Neural cell (in vitro differentiated cells): ENCODE measurements around the gene F13A1. TPM values are rescaled to one million over a fixed set of nuclear protein-coding genes. Genes with fewer than 3 reads are reported as not detected.

Experiments
- H2AFZ ChIP-seq: fragments of 200-600, 300-800 bp; sonication (generic), shearing (Covaris generic); 2 replicates; pipeline ENCODE4 v1.6.0; 2014; ENCODE audit warnings: low read depth, mild to moderate bottlenecking, antibody characterized with exemption, low read length, moderate library complexity
- H3F3A ChIP-seq: fragments of 200-600 bp; shearing (Covaris generic); 2 replicates; pipeline ENCODE4 v1.6.1; 2016; ENCODE audit warnings: mild to moderate bottlenecking, moderate library complexity, mixed read lengths, antibody characterized with exemption, low read length; ENCODE audit not compliant: insufficient read depth, poor library complexity, severe bottlenecking
- H3K27ac ChIP-seq: fragments of 200-600, 300-800 bp; sonication (generic), shearing (Covaris generic); 2 replicates; pipeline ENCODE4 v1.5.1; 2014; ENCODE audit warnings: mild to moderate bottlenecking, low read length, moderate library complexity
- H3K27me3 ChIP-seq: fragments of 300-800, 200-600 bp; sonication (generic), shearing (Covaris generic); 2 replicates; pipeline ENCODE4 v1.6.0; 2014; ENCODE audit warnings: mild to moderate bottlenecking, low read depth, low read length, moderate library complexity; ENCODE audit not compliant: insufficient read depth
- H3K36me3 ChIP-seq: fragments of 300-800, 200-600 bp; sonication (generic), shearing (Covaris generic); 2 replicates; pipeline ENCODE4 v1.5.1; 2014; ENCODE audit warnings: mild to moderate bottlenecking, antibody characterized with exemption, low read length, moderate library complexity; ENCODE audit not compliant: insufficient read depth
- H3K4me2 ChIP-seq: fragments of 300-800, 200-600 bp; sonication (generic), shearing (Covaris generic); 2 replicates; pipeline ENCODE4 v1.6.0; 2014; ENCODE audit warnings: mild to moderate bottlenecking, low read length
- H3K4me3 ChIP-seq: fragments of 300-800, 200-600 bp; sonication (generic), shearing (Covaris generic); 2 replicates; pipeline ENCODE4 v1.5.1; 2014; ENCODE audit warnings: mild to moderate bottlenecking, low read length, moderate library complexity
- H3K79me2 ChIP-seq: fragments of 200-600 bp; shearing (Covaris generic); replicated peaks from 2 replicates; pipeline ENCODE4 v1.6.0; 2014; ENCODE audit warnings: mild to moderate bottlenecking, low read length, moderate library complexity; ENCODE audit not compliant: insufficient read depth
- H3K9ac ChIP-seq: fragments of 300-800, 200-600 bp; sonication (generic), shearing (Covaris generic); 2 replicates; pipeline ENCODE4 v1.6.1; 2016; ENCODE audit warnings: mild to moderate bottlenecking, low read length, mixed read lengths
- H3K9me2 ChIP-seq: fragments of 200-600 bp; shearing (Covaris generic); 2 replicates; pipeline ENCODE4 v1.6.1; 2016; ENCODE audit warnings: mild to moderate bottlenecking, low read length, mixed read lengths; ENCODE audit not compliant: insufficient read depth
- H3K9me3 ChIP-seq: fragments of 200-600, 300-800 bp; sonication (generic), shearing (Covaris generic); 2 replicates; pipeline ENCODE4 v1.6.1; 2016; ENCODE audit warnings: mild to moderate bottlenecking, mixed run types, low read length, moderate library complexity, mixed read lengths
- H4K20me1 ChIP-seq: fragments of 200-600 bp; shearing (Covaris generic); 2 replicates; pipeline ENCODE4 v1.6.1; 2016; ENCODE audit warnings: mild to moderate bottlenecking, mixed run types; ENCODE audit not compliant: insufficient read depth
- EP300 ChIP-seq: fragments of 450-650 bp; conservative IDR thresholded peaks from 2 replicates; pipeline ENCODE4 v1.6.1; 2014; ENCODE audit warnings: antibody characterized with exemption, mild to moderate bottlenecking, moderate library complexity; ENCODE audit not compliant: poor library complexity, severe bottlenecking
- EZH2 ChIP-seq: fragments of 200-600, 300-800 bp; shearing (Covaris generic), sonication (generic); IDR thresholded peaks from 2 replicates; pipeline ENCODE4 v1.6.1; 2014; ENCODE audit warnings: antibody characterized with exemption, low read length, borderline replicate concordance, mild to moderate bottlenecking; ENCODE audit not compliant: insufficient read depth, poor library complexity, severe bottlenecking
- MXI1 ChIP-seq: fragments of 450-650 bp; conservative IDR thresholded peaks from 2 replicates; pipeline ENCODE4 v1.6.1; 2014; ENCODE audit warnings: antibody characterized with exemption, mild to moderate bottlenecking; ENCODE audit not compliant: poor library complexity, severe bottlenecking
- POLR2AphosphoS5 ChIP-seq: IDR thresholded peaks from 2 replicates; pipeline ENCODE4 v1.6.1; 2012
- RAD21 ChIP-seq: fragments of 450-650 bp; conservative IDR thresholded peaks from 2 replicates; pipeline ENCODE4 v1.6.1; 2014; ENCODE audit warnings: antibody characterized with exemption, mild to moderate bottlenecking, moderate library complexity
- SMC3 ChIP-seq: fragments of 450-650 bp; conservative IDR thresholded peaks from 2 replicates; pipeline ENCODE4 v1.6.1; 2014; ENCODE audit warnings: antibody characterized with exemption, mild to moderate bottlenecking, moderate library complexity; ENCODE audit not compliant: poor library complexity
- TAF1 ChIP-seq: IDR thresholded peaks from 2 replicates; pipeline ENCODE4 v1.6.1; 2012; ENCODE audit warnings: low read depth
- polyA plus RNA-seq: library from polyadenylated mRNA; depleted of rRNA; stranded (reverse); fragments of >200 nt; gene quantifications from 2 replicates; pipeline ENCODE4 v1.2.3, GENCODE V29; 2014
- TF ChIP-seq, protein P1 (sequence below): fragments of 450-650 bp; IDR thresholded peaks from 2 replicates; pipeline ENCODE4 v1.5.1; 2014; ENCODE audit warnings: antibody characterized with exemption, mild to moderate bottlenecking, moderate library complexity; ENCODE audit not compliant: poor library complexity, severe bottlenecking
- TF ChIP-seq, protein P2 (sequence below): IDR thresholded peaks from 2 replicates; pipeline ENCODE4 v1.6.1; 2012; ENCODE audit warnings: borderline replicate concordance

Gene F13A1
- polyA plus RNA-seq, 1 donor from 2014 or later: not detected

- no peaks in the 10 kb centered on the region for H3K9me3 ChIP-seq
- H3K27me3 ChIP-seq: no peaks in the 10 kb centered on the region
- H3K9me2 ChIP-seq: no peaks in the 10 kb centered on the region
- no peak overlapping the region for H3K9ac ChIP-seq
- H4K20me1 ChIP-seq: no peaks in the 10 kb centered on the region
- no peak overlapping the region for H3K27ac ChIP-seq
- no peak overlapping the region for H2AFZ ChIP-seq
- no peak overlapping the region for H3K4me2 ChIP-seq
- no peaks in the 10 kb centered on the region for H3K36me3 ChIP-seq
- no peaks in the 10 kb centered on the region for H3F3A ChIP-seq
- H3K79me2 ChIP-seq: no peaks in the 10 kb centered on the region
- TF ChIP-seq RAD21 (no peak), TAF1 (no peak), MXI1 (no peak), SMC3 (no peak), EP300 (no peak), POLR2AphosphoS5 (no peak)
- TF ChIP-seq, protein P1, sequence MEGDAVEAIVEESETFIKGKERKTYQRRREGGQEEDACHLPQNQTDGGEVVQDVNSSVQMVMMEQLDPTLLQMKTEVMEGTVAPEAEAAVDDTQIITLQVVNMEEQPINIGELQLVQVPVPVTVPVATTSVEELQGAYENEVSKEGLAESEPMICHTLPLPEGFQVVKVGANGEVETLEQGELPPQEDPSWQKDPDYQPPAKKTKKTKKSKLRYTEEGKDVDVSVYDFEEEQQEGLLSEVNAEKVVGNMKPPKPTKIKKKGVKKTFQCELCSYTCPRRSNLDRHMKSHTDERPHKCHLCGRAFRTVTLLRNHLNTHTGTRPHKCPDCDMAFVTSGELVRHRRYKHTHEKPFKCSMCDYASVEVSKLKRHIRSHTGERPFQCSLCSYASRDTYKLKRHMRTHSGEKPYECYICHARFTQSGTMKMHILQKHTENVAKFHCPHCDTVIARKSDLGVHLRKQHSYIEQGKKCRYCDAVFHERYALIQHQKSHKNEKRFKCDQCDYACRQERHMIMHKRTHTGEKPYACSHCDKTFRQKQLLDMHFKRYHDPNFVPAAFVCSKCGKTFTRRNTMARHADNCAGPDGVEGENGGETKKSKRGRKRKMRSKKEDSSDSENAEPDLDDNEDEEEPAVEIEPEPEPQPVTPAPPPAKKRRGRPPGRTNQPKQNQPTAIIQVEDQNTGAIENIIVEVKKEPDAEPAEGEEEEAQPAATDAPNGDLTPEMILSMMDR: no peak
- TF ChIP-seq, protein P2, sequence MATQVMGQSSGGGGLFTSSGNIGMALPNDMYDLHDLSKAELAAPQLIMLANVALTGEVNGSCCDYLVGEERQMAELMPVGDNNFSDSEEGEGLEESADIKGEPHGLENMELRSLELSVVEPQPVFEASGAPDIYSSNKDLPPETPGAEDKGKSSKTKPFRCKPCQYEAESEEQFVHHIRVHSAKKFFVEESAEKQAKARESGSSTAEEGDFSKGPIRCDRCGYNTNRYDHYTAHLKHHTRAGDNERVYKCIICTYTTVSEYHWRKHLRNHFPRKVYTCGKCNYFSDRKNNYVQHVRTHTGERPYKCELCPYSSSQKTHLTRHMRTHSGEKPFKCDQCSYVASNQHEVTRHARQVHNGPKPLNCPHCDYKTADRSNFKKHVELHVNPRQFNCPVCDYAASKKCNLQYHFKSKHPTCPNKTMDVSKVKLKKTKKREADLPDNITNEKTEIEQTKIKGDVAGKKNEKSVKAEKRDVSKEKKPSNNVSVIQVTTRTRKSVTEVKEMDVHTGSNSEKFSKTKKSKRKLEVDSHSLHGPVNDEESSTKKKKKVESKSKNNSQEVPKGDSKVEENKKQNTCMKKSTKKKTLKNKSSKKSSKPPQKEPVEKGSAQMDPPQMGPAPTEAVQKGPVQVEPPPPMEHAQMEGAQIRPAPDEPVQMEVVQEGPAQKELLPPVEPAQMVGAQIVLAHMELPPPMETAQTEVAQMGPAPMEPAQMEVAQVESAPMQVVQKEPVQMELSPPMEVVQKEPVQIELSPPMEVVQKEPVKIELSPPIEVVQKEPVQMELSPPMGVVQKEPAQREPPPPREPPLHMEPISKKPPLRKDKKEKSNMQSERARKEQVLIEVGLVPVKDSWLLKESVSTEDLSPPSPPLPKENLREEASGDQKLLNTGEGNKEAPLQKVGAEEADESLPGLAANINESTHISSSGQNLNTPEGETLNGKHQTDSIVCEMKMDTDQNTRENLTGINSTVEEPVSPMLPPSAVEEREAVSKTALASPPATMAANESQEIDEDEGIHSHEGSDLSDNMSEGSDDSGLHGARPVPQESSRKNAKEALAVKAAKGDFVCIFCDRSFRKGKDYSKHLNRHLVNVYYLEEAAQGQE: no peak
- no peak overlapping the region for H3K4me3 ChIP-seq
These were observed 32.3 kb upstream of the F13A1 start for GRCh38 chr6:6352772-6353171.

DNA sequence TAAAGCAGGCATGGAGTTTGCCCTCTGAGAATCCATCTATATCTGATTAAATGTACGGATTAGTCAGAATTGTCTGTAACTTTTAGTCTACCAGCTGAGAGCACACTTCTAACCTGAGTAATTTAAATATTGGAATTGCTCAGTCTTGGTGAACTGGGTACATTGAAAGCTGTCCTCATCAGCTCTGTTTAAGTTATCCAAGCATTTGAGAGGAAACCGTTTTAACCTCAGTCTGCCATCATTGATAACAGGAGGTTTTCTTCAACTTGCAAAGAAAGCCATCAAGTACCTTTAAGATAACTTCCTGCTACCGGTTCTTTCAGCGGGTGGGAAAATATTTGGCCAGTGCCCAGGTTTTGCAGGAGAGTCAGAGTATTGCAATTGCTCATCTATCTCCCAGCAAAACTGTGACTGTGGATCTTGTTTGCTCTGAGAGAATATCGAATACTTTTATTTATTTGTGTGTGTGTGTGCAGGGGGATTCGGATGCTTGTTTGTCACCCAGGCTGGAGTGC lies 31.1 kb upstream of the F13A1 start:
- Histone ChIP-seq H3K36me3 (no peaks in the 10 kb centered on the region), H3K27ac (no peak overlapping the region), H3F3A (no peaks in the 10 kb centered on the region), H3K9me2 (no peaks in the 10 kb centered on the region), H2AFZ (no peak overlapping the region), H3K4me2 (no peak overlapping the region), H3K9ac (no peak overlapping the region), H3K4me3 (no peak overlapping the region), H3K79me2 (no peaks in the 10 kb centered on the region), H4K20me1 (no peaks in the 10 kb centered on the region), H3K27me3 (no peaks in the 10 kb centered on the region), H3K9me3 (no peaks in the 10 kb centered on the region)
- no peak for TF ChIP-seq MXI1
- TF ChIP-seq, protein P1: no peak
- TF ChIP-seq RAD21: no peak
- TF ChIP-seq SMC3: no peak
- TF ChIP-seq, protein P2: no peak
- TF ChIP-seq POLR2AphosphoS5: no peak
- no peak for TF ChIP-seq EP300
- TF ChIP-seq EZH2: no peak
- TF ChIP-seq TAF1: no peak
